IPS DF 6.9 (cell line): ENCODE results near the gene C17orf107.

Experiments
- DNase-seq: peaks from one replicate; pipeline ENCODE4 v3.0.0-alpha.2; 2013; ENCODE audit warnings: low read depth, low spot score
- H3K27ac ChIP-seq: one replicate; pipeline ENCODE4 v1.5.1; 2013; ENCODE audit warnings: low read length, control low read depth
- H3K27me3 ChIP-seq: 2 replicates; pipeline ENCODE4 v1.6.1; 2013; ENCODE audit warnings: mild to moderate bottlenecking, low read length; ENCODE audit not compliant: control insufficient read depth, insufficient read depth
- H3K36me3 ChIP-seq: 2 replicates; pipeline ENCODE4 v1.6.1; 2013; ENCODE audit warnings: low read length; ENCODE audit not compliant: control insufficient read depth, insufficient read depth
- H3K4me1 ChIP-seq: 2 replicates; pipeline ENCODE4 v1.6.1; 2013; ENCODE audit warnings: low read length; ENCODE audit not compliant: control insufficient read depth, insufficient read depth
- H3K4me3 ChIP-seq: 2 replicates; pipeline ENCODE4 v1.5.1; 2013; ENCODE audit warnings: mild to moderate bottlenecking, low read length
- H3K9me3 ChIP-seq: 2 replicates; pipeline ENCODE4 v1.6.1; 2013; ENCODE audit warnings: low read length, inconsistent platforms; ENCODE audit not compliant: control insufficient read depth, insufficient read depth
- WGBS: extraction: QIAGEN DNeasy Blood & Tissue Kit; methylation state at CpG from one replicate; pipeline ENCODE4 v1.1.7; 2013; ENCODE audit warnings: mixed read lengths, missing lambda C conversion rate; ENCODE audit not compliant: insufficient read length, insufficient coverage; 5-methylcytosine and 5-hydroxymethylcytosine counted together

C17orf107 gene

GRCh38 chr17:4872786-4873185 is 26.6 kb upstream of the C17orf107 start:
- WGBS: no CpG with 5 or more reads among the region's 8 CpGs
- H3K4me3 ChIP-seq: no peak overlapping the region
- no peaks in the 10 kb centered on the region for H3K27me3 ChIP-seq
- H3K9me3 ChIP-seq: no peaks in the 10 kb centered on the region
- no peak overlapping the region for H3K27ac ChIP-seq
- no peaks in the 10 kb centered on the region for H3K36me3 ChIP-seq
- DNase-seq: no peak
- H3K4me1 ChIP-seq: no peaks in the 10 kb centered on the region

GRCh38 chr17:4877089-4877488 is 22.2 kb upstream of the C17orf107 start:
- no peaks in the 10 kb centered on the region for H3K9me3 ChIP-seq
- H3K27ac ChIP-seq: no peak overlapping the region
- 0 out of 2 replicates have a peak, but pooled peaks cover 4% of the 10 kb centered on the region for H3K36me3 ChIP-seq
- no peak for DNase-seq
- no peak overlapping the region for H3K4me3 ChIP-seq
- H3K4me1 ChIP-seq: no peaks in the 10 kb centered on the region
- H3K27me3 ChIP-seq: no peaks in the 10 kb centered on the region
- no CpG with 5 or more reads among the region's 5 CpGs for WGBS

- H3K27me3 ChIP-seq: no peaks in the 10 kb centered on the region
- H3K27ac ChIP-seq: no peak overlapping the region
- whole genome bisulfite sequencing: no CpG with 5 or more reads among the region's 4 CpGs
- H3K36me3 ChIP-seq: peaks cover 8% of the 10 kb centered on the region; the same call in 1 of the 2 replicates
- no peak for DNase-seq
- no peaks in the 10 kb centered on the region for H3K4me1 ChIP-seq
- no peak overlapping the region for H3K4me3 ChIP-seq
- H3K9me3 ChIP-seq: no peaks in the 10 kb centered on the region
These were observed 19.7 kb upstream of the C17orf107 start for GRCh38 chr17:4879601-4880000.

DNA sequence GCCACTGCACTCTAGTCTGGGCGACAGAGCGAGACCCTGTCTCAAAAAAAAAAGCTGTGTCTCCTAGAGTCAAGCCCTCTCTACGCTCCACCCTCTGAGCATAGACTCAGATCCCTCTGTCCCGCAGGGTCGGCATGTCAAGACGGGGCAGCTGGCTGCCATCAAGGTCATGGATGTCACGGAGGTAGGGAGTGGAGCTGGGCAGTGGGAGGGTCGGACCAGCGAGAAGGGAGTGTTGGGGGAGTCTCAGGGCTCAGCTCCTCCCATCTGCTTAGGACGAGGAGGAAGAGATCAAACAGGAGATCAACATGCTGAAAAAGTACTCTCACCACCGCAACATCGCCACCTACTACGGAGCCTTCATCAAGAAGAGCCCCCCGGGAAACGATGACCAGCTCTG is 18.5 kb upstream of the C17orf107 start:
- no peak for DNase-seq
- Histone ChIP-seq H3K9me3 (no peaks in the 10 kb centered on the region), H3K27me3 (no peaks in the 10 kb centered on the region), H3K4me1 (no peaks in the 10 kb centered on the region), H3K27ac (no peak overlapping the region), H3K36me3 (peaks cover 18% of the 10 kb centered on the region), H3K4me3 (no peak overlapping the region)
- no CpG with 5 or more reads among the region's 15 CpGs for WGBS

DNA sequence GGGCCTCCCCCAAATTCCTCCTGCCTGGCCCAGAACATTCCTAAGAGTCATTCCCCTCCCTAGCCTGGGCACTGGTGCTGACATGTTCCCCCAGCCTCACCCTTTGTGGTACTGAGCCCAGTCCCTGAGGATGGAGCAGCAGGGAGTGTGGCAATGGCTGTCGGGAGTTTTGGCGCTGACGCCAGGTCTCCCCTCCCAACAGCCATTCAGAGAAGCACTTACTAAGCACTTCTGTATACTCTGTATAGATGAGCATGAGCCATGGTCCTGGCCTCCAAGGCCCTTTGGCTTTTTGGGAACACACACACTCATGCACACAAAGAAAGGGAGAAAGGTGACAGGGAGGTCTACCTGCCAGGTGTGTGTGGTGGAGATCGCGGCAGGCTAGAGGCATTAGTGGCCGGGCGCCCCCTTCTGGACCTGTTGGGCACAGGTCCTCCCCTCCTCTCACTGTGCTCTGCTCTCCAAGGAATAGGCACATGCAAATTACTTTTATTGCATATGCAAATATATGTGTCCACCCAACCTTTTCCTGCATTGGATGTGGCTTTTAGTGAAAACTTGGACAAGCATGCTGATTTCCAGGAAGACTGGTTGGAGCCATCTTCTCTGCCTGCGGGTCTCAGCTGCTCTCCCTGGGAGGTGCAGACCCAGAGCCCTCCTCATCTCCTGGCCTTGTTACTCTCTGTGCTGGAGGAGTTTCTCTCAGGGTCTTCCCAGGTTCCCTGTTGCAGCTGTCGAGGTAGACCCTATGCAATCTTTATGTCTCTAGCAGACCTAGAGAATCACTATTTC is 17.4 kb upstream of the C17orf107 start:
- WGBS: no CpG with 5 or more reads among the region's 9 CpGs
- Histone ChIP-seq H3K4me3 (no peak overlapping the region), H3K4me1 (no peaks in the 10 kb centered on the region), H3K27ac (no peak overlapping the region), H3K36me3 (peaks cover 26% of the 10 kb centered on the region), H3K27me3 (no peaks in the 10 kb centered on the region), H3K9me3 (no peaks in the 10 kb centered on the region)
- no peak for DNase-seq

DNA sequence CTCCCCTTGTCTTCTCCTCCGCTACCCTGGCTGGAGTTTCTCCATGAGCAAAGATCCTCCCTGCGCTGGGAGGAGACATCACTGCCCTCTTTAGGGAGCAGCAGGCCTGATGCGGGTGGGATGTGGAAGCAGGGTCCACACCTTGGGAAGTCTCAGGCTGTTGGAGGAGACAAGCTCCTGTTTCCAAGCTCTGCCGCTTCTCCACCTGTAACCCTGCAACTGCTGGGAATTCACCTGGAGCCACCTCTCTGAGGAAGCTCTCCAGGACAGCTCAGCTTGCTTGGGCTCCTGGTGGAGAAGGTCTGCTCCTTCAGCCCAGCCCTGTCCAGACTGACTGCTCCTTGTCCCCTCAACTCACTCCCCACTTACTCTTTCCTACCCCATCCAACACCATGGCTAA is 14.8 kb upstream of the C17orf107 start:
- Histone ChIP-seq H3K4me1 (no peaks in the 10 kb centered on the region), H3K4me3 (no peak overlapping the region), H3K27ac (no peak overlapping the region), H3K9me3 (no peaks in the 10 kb centered on the region), H3K36me3 (peaks cover 25% of the 10 kb centered on the region), H3K27me3 (no peaks in the 10 kb centered on the region)
- WGBS: no CpG with 5 or more reads among the region's 4 CpGs
- DNase-seq: no peak

DNA sequence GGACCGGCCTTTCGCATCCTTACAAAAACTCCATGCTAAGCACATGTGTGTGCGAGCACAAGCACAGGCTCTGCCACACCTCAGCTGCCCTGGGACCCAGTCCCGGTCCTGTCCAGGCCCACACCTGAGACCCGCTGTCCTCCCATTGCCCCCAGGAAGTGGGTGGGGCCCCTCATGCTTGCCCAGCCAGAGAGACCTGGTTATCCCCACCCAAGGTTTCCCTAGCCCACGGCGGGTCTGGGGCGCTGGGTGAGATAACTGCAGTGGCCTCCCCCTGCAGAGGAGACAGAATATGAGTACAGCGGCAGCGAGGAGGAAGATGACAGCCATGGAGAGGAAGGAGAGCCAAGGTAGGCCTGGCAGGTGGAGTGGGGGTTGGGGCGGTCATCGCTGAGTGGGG is 12.5 kb upstream of the C17orf107 start:
- Histone ChIP-seq H3K36me3 (peaks cover 38% of the 10 kb centered on the region), H3K9me3 (no peaks in the 10 kb centered on the region), H3K27me3 (no peaks in the 10 kb centered on the region), H3K4me3 (no peak overlapping the region), H3K4me1 (no peaks in the 10 kb centered on the region), H3K27ac (no peak overlapping the region)
- WGBS: no CpG with 5 or more reads among the region's 12 CpGs
- no peak for DNase-seq

DNA sequence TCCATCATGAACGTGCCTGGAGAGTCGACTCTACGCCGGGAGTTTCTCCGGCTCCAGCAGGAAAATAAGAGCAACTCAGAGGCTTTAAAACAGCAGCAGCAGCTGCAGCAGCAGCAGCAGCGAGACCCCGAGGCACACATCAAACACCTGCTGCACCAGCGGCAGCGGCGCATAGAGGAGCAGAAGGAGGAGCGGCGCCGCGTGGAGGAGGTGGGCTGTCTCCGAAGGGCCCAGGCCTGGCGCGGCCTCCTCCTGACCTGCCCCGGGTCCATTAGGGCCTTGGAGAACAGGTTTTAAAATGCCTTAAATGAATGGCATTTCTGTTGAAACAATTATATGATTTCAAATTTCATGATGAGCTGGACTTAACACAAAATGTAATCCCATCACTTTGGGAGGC is 11.8 kb upstream of the C17orf107 start:
- WGBS: no CpG with 5 or more reads among the region's 18 CpGs
- Histone ChIP-seq H3K4me3 (no peak overlapping the region), H3K4me1 (no peaks in the 10 kb centered on the region), H3K36me3 (peaks cover 41% of the 10 kb centered on the region), H3K27me3 (no peaks in the 10 kb centered on the region), H3K27ac (no peak overlapping the region), H3K9me3 (no peaks in the 10 kb centered on the region)
- DNase-seq: no peak

GRCh38 chr17:4891411-4892410 is 7.6 kb upstream of the C17orf107 start:
- Histone ChIP-seq H3K4me3 (no peak overlapping the region), H3K27me3 (no peaks in the 10 kb centered on the region), H3K36me3 (peaks cover 46% of the 10 kb centered on the region), H3K9me3 (no peaks in the 10 kb centered on the region), H3K4me1 (no peaks in the 10 kb centered on the region), H3K27ac (no peak overlapping the region)
- no CpG with 5 or more reads among the region's 42 CpGs for WGBS
- DNase-seq: no peak

GRCh38 chr17:4892499-4893221 is 6.7 kb upstream of the C17orf107 start:
- Histone ChIP-seq H3K9me3 (no peaks in the 10 kb centered on the region), H3K36me3 (peaks cover 40% of the 10 kb centered on the region), H3K27ac (no peak overlapping the region), H3K4me3 (no peak overlapping the region), H3K4me1 (no peaks in the 10 kb centered on the region), H3K27me3 (no peaks in the 10 kb centered on the region)
- WGBS: no CpG with 5 or more reads among the region's 23 CpGs
- no peak for DNase-seq
